ENCODE results near the gene CALHM3.

CALHM3 gene

GRCh38 chr10:103448746-103449145 lies 30.3 kb downstream of the CALHM3 start:
- DNase-seq, result no peak

- DNase-seq, result no peak
Observed at GRCh38 chr10:103447187-103447586, 31.9 kb downstream of the CALHM3 start.

- DNase-seq, result no peak
Observed at GRCh38 chr10:103445767-103446567, 33.1 kb downstream of the CALHM3 start.

GRCh38 chr10:103445366-103445765 lies 33.7 kb downstream of the CALHM3 start:
- no peak for DNase-seq

- no peak for DNase-seq
Observed at GRCh38 chr10:103444478-103444877, 34.6 kb downstream of the CALHM3 start.

GRCh38 chr10:103443475-103444185 lies 35.4 kb downstream of the CALHM3 start:
- DNase-seq, result no peak

- no peak for DNase-seq
Observed at GRCh38 chr10:103442031-103442461, 37.0 kb downstream of the CALHM3 start.

- DNase-seq, result no peak
Observed at GRCh38 chr10:103441611-103442010, 37.4 kb downstream of the CALHM3 start.

- no peak for DNase-seq
Observed at GRCh38 chr10:103441206-103441605, 37.8 kb downstream of the CALHM3 start.

- no peak for DNase-seq
Observed at GRCh38 chr10:103440416-103440815, 38.6 kb downstream of the CALHM3 start.

GRCh38 chr10:103439776-103440175 lies 39.3 kb downstream of the CALHM3 start:
- DNase-seq, result no peak

GRCh38 chr10:103433858-103434257 lies 45.2 kb downstream of the CALHM3 start:
- DNase-seq, result no peak

GRCh38 chr10:103431902-103432301 lies 47.1 kb downstream of the CALHM3 start:
- no peak for DNase-seq

GRCh38 chr10:103429647-103430046 lies 49.4 kb downstream of the CALHM3 start:
- no peak for DNase-seq

- no peak for DNase-seq
Observed at GRCh38 chr10:103428989-103429643, 49.9 kb downstream of the CALHM3 start.

- DNase-seq, result no peak
Observed at GRCh38 chr10:103427866-103428265, 51.2 kb downstream of the CALHM3 start.

- no peak for DNase-seq
Observed at GRCh38 chr10:103423748-103424147, 55.3 kb downstream of the CALHM3 start.
